SU-DHL-6 (cell line): ENCODE results near the gene TIMM10.

Source experiments
- H2AFZ ChIP-seq: fragments of 200-600 bp; sonication (generic); 2 replicates; pipeline ENCODE4 v1.6.1; 2014; ENCODE audit warnings: low read depth, mild to moderate bottlenecking, moderate library complexity, mixed read lengths, antibody characterized with exemption, low read length; ENCODE audit not compliant: severe bottlenecking
- H3F3A ChIP-seq: fragments of 200-600 bp; shearing (Covaris generic); 2 replicates; pipeline ENCODE4 v1.6.0; 2016; ENCODE audit warnings: antibody characterized with exemption, mild to moderate bottlenecking; ENCODE audit not compliant: insufficient read depth
- H3K27ac ChIP-seq: fragments of 200-600 bp; sonication (generic); 2 replicates; pipeline ENCODE4 v1.5.1; 2016; ENCODE audit warnings: low read depth, mild to moderate bottlenecking, low read length, moderate library complexity, mixed read lengths
- H3K27me3 ChIP-seq: fragments of 200-600 bp; sonication (generic), shearing (Covaris generic); 2 replicates; pipeline ENCODE4 v1.6.0; 2014; ENCODE audit warnings: mild to moderate bottlenecking, low read length
- H3K36me3 ChIP-seq: fragments of 200-600 bp; sonication (generic); 2 replicates; pipeline ENCODE4 v1.6.1; 2014; ENCODE audit warnings: mild to moderate bottlenecking, low read length, mixed read lengths
- H3K4me2 ChIP-seq: fragments of 300-600, 200-600 bp; shearing (Covaris generic), sonication (generic); 2 replicates; pipeline ENCODE4 v1.6.0; 2014; ENCODE audit warnings: low read length, low read depth, mild to moderate bottlenecking; ENCODE audit not compliant: poor library complexity, severe bottlenecking
- H3K4me3 ChIP-seq: fragments of 200-600 bp; sonication (generic); 2 replicates; pipeline ENCODE4 v1.5.1; 2014; ENCODE audit warnings: antibody characterized with exemption, low read length, mild to moderate bottlenecking, mixed read lengths; ENCODE audit not compliant: insufficient read depth, poor library complexity, severe bottlenecking
- H3K79me2 ChIP-seq: fragments of 200-600 bp; sonication (generic); 2 replicates; pipeline ENCODE4 v1.6.1; 2014; ENCODE audit warnings: mild to moderate bottlenecking, low read length, moderate library complexity; ENCODE audit not compliant: insufficient read depth
- H3K9ac ChIP-seq: fragments of 200-600 bp; sonication (generic); 2 replicates; pipeline ENCODE4 v1.7.0; 2014; ENCODE audit warnings: mild to moderate bottlenecking, low read length
- H3K9me2 ChIP-seq: fragments of 200-600 bp; sonication (generic); replicated peaks from 2 replicates; pipeline ENCODE4 v1.6.1; 2014; ENCODE audit warnings: low read length; ENCODE audit not compliant: insufficient read depth
- H3K9me3 ChIP-seq: fragments of 200-600 bp; sonication (generic); 2 replicates; pipeline ENCODE4 v1.6.1; 2014; ENCODE audit warnings: low read length, mixed read lengths; ENCODE audit not compliant: insufficient read depth
- H4K20me1 ChIP-seq: fragments of 200-600 bp; sonication (generic); 2 replicates; pipeline ENCODE4 v1.6.1; 2014; ENCODE audit warnings: low read depth, mild to moderate bottlenecking, antibody characterized with exemption, low read length, moderate library complexity, mixed read lengths
- CTCF ChIP-seq: fragments of 200-600 bp; sonication (generic); IDR thresholded peaks from one replicate; pipeline ENCODE4 v1.5.1; 2017; ENCODE audit warnings: antibody characterized with exemption, mild to moderate bottlenecking, low read length, moderate library complexity; ENCODE audit not compliant: insufficient read depth, poor library complexity, severe bottlenecking
- EZH2phosphoT487 ChIP-seq: fragments of 200-600 bp; sonication (generic), shearing (Covaris generic); conservative IDR thresholded peaks from 2 replicates; pipeline ENCODE4 v1.6.1; 2018; ENCODE audit warnings: mild to moderate bottlenecking, antibody characterized with exemption, low read length, moderate library complexity, mixed read lengths

Gene TIMM10

GRCh38 chr11:57502376-57502775, 28.2 kb downstream of the TIMM10 start:
- Histone ChIP-seq H3K4me2 (no peak overlapping the region), H4K20me1 (no peaks in the 10 kb centered on the region), H3K27me3 (no peaks in the 10 kb centered on the region), H3K9me3 (no peaks in the 10 kb centered on the region), H2AFZ (no peak overlapping the region), H3K9ac (no peak overlapping the region), H3K27ac (no peak overlapping the region), H3K36me3 (no peaks in the 10 kb centered on the region), H3K9me2 (no peaks in the 10 kb centered on the region), H3F3A (no peaks in the 10 kb centered on the region), H3K79me2 (peaks cover 15% of the 10 kb centered on the region; the same call in 1 of the 2 replicates), H3K4me3 (no peak overlapping the region)
- TF ChIP-seq CTCF (no peak), EZH2phosphoT487 (no peak)

- Histone ChIP-seq H3K79me2 (peaks cover 14% of the 10 kb centered on the region; the same call in 1 of the 2 replicates), H3K9me3 (no peaks in the 10 kb centered on the region), H2AFZ (no peak overlapping the region)
Measured at GRCh38 chr11:57501953-57502352, 28.6 kb downstream of the TIMM10 start.

GRCh38 chr11:57500926-57501325, 29.6 kb downstream of the TIMM10 start:
- no peaks in the 10 kb centered on the region for H4K20me1 ChIP-seq
- no peak overlapping the region for H2AFZ ChIP-seq
- no peaks in the 10 kb centered on the region for H3F3A ChIP-seq
- H3K27me3 ChIP-seq, result no peaks in the 10 kb centered on the region
- H3K79me2 ChIP-seq, result peaks cover 11% of the 10 kb centered on the region; the same call in 1 of the 2 replicates
- no peak overlapping the region for H3K4me3 ChIP-seq
- TF ChIP-seq EZH2phosphoT487, result no peak
- no peak for TF ChIP-seq CTCF
- no peaks in the 10 kb centered on the region for H3K9me3 ChIP-seq
- H3K36me3 ChIP-seq, result no peaks in the 10 kb centered on the region
- no peaks in the 10 kb centered on the region for H3K9me2 ChIP-seq
- H3K4me2 ChIP-seq, result no peak overlapping the region
- H3K9ac ChIP-seq, result no peak overlapping the region
- H3K27ac ChIP-seq, result no peak overlapping the region

More at GRCh38 chr11:57501953-57502352, 28.6 kb downstream of the TIMM10 start:
- Histone ChIP-seq H3K36me3 (no peaks in the 10 kb centered on the region), H3K4me2 (no peak overlapping the region), H3K9me2 (no peaks in the 10 kb centered on the region), H3F3A (no peaks in the 10 kb centered on the region), H3K27ac (no peak overlapping the region), H3K4me3 (no peak overlapping the region), H4K20me1 (no peaks in the 10 kb centered on the region), H3K27me3 (no peaks in the 10 kb centered on the region), H3K9ac (no peak overlapping the region)
- TF ChIP-seq CTCF, result no peak
